Right lobe of liver (tissue), 6 donors: ENCODE results near the gene IGSF9. TPM values are rescaled to one million over a fixed set of nuclear protein-coding genes. Genes with fewer than 3 reads are reported as not detected.
A peak's percentile ranks its signal among the peaks of the same experiment; 100 is the strongest.

ENCODE experiments used
- ATAC-seq, 4 donors: fragments of 200-7000 bp; cut with Tn5 transposase; one replicate each; pipeline ENCODE4 v1.9.1; 2020; ENCODE audit warnings: mild to moderate bottlenecking in 4 of 4, moderate library complexity in 4 of 4
- DNase-seq, 3 donors: peaks; one replicate each; pipeline ENCODE4 v3.0.0-alpha.2; 2020
- H3K27ac ChIP-seq, 3 donors: fragments of 200-600 bp; one replicate each; pipeline ENCODE4 v1.8.0; 2022
- H3K27me3 ChIP-seq, 2 donors: fragments of 200-600 bp; one replicate each; pipeline ENCODE4 v1.8.0; 2022
- H3K36me3 ChIP-seq, 4 donors: fragments of 200-600 bp; sonication (generic) in 1 of 4; one replicate each; pipeline versions ENCODE4 v1.5.1 to v1.8.0; 2017 to 2022; ENCODE audit warnings: control low read depth in 1 of 4
- H3K4me1 ChIP-seq, 4 donors: fragments of 200-600 bp; sonication (generic) in 1 of 4; one replicate each; pipeline versions ENCODE4 v1.5.1 to v1.8.0; 2017 to 2022; ENCODE audit warnings: control low read depth in 1 of 4
- H3K4me3 ChIP-seq, 3 donors: fragments of 200-600 bp; one replicate each; pipeline ENCODE4 v1.8.0; 2022
- H3K9me3 ChIP-seq, 4 donors: fragments of 200-600 bp; sonication (generic) in 1 of 4; one replicate each; pipeline versions ENCODE4 v1.5.1 to v1.8.0; 2017 to 2022; ENCODE audit warnings: control low read depth in 1 of 4
- POLR2A ChIP-seq: fragments of 450-650 bp; IDR thresholded peaks from one replicate; pipeline ENCODE4 v1.6.1; 2017; ENCODE audit warnings: antibody characterized with exemption, mild to moderate bottlenecking
- WGBS: methylation state at CpG from one replicate; pipeline ENCODE4 v1.1.6; 2018; ENCODE audit warnings: low coverage, low lambda C conversion rate; ENCODE audit not compliant: insufficient coverage; ENCODE audit errors: missing lambda C conversion rate; 5-methylcytosine and 5-hydroxymethylcytosine counted together
- intact Hi-C, 2 donors: fragments of 100-400 bp; cut with DNase I; formaldehyde crosslinking; loops; one replicate each; pipeline versions ENCODE4 v1.11.2 to v1.14.1; 2022
- total RNA-seq, 6 experiments: library from RNA; depleted of rRNA in 2 of 6; stranded (reverse); fragments of >200 nt in 2 of 6; fragmentation: NEBNext Ultra II Directional in 3 of 6; extraction: Animal tissue kit (Norgen Biotek cat#: 25700) in 3 of 6; gene quantifications; one replicate each; pipeline versions ENCODE4 v1.1.0 to v1.2.4, GENCODE V29; 2016 to 2023
- TF ChIP-seq, protein P1 (sequence below), 4 donors: fragments of 200-600 bp in 3 of 4; fragments of 450-650 bp in 1 of 4; IDR thresholded peaks; one replicate each; pipeline versions ENCODE4 v1.5.1 to v1.8.0; 2016 to 2022; ENCODE audit warnings: antibody characterized with exemption in 4 of 4, mild to moderate bottlenecking in 2 of 4
- donor health status: DM: no; HTN: yes; CAD: no.
- donor health status: DM: no; HTN: no; CAD: no.
- donor health status: DM: no; HTN: no; CAD: no.
- donor health status: DM: no; HTN: yes; CAD: no.
- donor health status: DM: no; HTN: yes; CAD: no.

IGSF9 gene
- total RNA-seq, 6 experiments from 2014 or later, result 2.2 to 53.7 (median 16.6) TPM

DNA sequence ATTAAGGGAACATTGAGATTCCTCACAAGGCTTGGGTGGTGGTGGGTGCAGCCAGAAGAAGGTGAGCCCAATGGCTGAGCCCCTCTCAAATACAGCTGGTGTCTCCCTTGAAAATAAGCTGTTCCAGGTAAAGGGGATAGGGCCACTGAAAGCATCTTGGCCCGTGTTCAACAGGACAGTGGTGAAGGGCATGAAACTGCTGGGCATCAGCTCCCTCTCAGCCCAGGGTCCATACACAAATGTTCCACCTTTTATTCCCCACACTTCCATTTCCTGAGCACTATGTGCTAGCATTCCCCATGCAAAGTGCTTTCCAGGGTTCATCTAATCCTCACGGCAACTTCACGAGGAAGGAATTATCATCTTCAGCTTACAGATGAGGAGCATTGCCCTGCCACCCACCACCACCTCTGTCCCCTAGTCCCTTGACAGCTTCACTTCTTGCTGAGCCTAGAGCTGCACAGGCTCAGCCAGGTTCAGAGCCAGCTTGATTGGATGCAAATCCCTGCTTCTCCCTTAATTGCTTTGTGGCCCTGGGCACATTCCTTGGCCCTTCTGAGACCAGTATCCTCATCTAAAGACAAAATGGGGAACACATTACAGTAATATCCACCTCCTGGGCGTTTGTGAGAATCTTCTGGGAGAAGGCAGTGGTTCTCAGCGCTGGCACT lies 29.7 kb downstream of the IGSF9 start:
- Histone ChIP-seq H3K9me3 (no peaks in the 10 kb centered on the region), H3K4me3 (no peak overlapping the region), H3K4me1 (no peaks in the 10 kb centered on the region), H3K27me3 (no peaks in the 10 kb centered on the region), H3K36me3 (peaks cover 16 to 20% (median 19%) of the 10 kb centered on the region in 4 donors), H3K27ac (no peak overlapping the region)
- WGBS, result 60% methylated on average over 3 of the region's 5 CpGs
- TF ChIP-seq POLR2A, result no peak
- TF ChIP-seq, protein P1, sequence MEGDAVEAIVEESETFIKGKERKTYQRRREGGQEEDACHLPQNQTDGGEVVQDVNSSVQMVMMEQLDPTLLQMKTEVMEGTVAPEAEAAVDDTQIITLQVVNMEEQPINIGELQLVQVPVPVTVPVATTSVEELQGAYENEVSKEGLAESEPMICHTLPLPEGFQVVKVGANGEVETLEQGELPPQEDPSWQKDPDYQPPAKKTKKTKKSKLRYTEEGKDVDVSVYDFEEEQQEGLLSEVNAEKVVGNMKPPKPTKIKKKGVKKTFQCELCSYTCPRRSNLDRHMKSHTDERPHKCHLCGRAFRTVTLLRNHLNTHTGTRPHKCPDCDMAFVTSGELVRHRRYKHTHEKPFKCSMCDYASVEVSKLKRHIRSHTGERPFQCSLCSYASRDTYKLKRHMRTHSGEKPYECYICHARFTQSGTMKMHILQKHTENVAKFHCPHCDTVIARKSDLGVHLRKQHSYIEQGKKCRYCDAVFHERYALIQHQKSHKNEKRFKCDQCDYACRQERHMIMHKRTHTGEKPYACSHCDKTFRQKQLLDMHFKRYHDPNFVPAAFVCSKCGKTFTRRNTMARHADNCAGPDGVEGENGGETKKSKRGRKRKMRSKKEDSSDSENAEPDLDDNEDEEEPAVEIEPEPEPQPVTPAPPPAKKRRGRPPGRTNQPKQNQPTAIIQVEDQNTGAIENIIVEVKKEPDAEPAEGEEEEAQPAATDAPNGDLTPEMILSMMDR (IDR thresholded peaks at IDR 0.05), result no peak
- intact Hi-C loops, result no loop called here
- DNase-seq (no peak), ATAC-seq (no peak)

DNA sequence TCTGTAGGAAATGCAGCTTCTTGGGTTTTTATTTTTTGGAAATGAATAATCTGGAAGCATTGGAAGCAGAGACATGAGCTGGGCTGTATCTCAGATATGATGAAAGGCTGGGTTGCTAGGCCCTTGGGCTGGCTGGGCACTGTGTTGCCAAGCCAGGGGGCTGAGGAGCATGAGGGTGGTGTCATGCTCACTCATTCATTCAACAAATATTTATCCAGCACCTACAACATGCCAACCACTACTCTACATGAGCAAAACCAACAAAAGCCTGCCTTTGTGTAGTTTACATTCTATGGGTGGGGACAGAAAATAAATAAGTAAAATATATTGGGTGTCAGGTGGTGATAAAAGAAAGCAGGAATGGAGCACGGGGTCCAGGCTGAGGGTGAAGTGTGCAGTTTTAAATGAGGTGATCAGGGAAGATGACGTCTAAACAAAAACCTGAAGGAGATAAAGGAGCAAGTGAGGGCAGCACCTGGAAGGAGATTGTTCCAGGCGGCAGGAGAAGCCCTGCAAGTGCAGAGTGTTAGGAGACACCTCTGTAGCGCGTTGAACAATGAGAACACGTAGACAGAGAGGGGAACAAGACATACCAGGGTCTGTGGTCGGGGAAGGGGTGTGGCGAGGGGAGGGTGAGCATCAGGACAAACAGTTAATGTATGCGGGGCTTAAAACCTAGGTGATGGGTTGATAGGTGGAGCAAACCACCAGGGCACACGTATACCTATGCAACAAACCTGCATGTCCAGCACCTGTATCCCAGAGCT lies 31.0 kb downstream of the IGSF9 start:
- Histone ChIP-seq H3K4me3 (no peak overlapping the region), H3K4me1 (no peaks in the 10 kb centered on the region), H3K9me3 (no peaks in the 10 kb centered on the region), H3K27ac (no peak overlapping the region), H3K36me3 (peaks cover 11 to 12% (median 12%) of the 10 kb centered on the region in 4 donors), H3K27me3 (no peaks in the 10 kb centered on the region)
- DNase-seq (no peak), ATAC-seq (no peak)
- intact Hi-C loops, result no loop called here
- TF ChIP-seq, protein P1 (IDR thresholded peaks at IDR 0.05), result no peak
- TF ChIP-seq POLR2A, result no peak
- WGBS, result 91% methylated on average over 8 of the region's 10 CpGs

DNA sequence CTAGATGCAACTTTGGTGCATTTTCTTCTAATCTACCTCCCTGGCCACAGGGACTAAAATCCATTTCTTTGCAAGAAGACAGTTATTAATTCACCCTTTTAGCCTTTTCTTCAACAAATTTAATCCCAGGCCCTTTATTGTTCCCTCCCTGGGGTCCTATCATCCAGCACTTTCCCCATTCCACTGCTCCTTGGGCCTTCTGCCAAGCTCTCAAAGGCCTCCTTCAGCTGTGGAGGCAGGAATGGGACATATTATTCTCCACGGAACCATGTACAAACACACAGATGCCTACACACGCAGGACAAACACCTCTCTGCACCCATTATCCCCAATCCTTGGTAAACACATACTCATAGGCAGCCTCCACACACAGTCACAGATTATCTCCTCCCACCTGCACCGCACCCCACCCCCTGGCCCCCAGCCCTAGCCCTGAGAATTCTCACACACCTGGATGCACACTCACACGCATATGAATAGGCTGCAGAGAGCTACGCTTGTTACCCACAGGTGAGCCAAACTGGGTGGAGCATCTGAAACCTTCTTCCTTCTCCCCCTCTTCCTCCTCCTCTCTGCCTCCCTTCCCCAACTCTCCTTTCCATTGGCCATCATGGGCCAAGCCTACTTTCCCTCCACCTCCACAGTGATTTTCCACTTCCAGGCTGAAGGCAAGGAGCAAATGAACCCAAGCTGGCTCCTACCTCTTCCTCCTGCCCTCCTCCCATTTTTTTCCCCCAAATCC lies 31.8 kb downstream of the IGSF9 start:
- 78% methylated on average over 4 of the region's 5 CpGs for WGBS
- H3K9me3 ChIP-seq, result no peaks in the 10 kb centered on the region
- peaks cover 3 to 6% (median 4%) of the 10 kb centered on the region in 4 donors for H3K36me3 ChIP-seq
- H3K27me3 ChIP-seq, result no peaks in the 10 kb centered on the region
- TF ChIP-seq, protein P1 (IDR thresholded peaks at IDR 0.05), result no peak
- no peak for TF ChIP-seq POLR2A
- H3K4me3 ChIP-seq, result no peak overlapping the region
- DNase-seq, result no peak
- ATAC-seq, result no peak
- intact Hi-C loops, result no loop called here
- no peak overlapping the region for H3K27ac ChIP-seq
- no peaks in the 10 kb centered on the region for H3K4me1 ChIP-seq

DNA sequence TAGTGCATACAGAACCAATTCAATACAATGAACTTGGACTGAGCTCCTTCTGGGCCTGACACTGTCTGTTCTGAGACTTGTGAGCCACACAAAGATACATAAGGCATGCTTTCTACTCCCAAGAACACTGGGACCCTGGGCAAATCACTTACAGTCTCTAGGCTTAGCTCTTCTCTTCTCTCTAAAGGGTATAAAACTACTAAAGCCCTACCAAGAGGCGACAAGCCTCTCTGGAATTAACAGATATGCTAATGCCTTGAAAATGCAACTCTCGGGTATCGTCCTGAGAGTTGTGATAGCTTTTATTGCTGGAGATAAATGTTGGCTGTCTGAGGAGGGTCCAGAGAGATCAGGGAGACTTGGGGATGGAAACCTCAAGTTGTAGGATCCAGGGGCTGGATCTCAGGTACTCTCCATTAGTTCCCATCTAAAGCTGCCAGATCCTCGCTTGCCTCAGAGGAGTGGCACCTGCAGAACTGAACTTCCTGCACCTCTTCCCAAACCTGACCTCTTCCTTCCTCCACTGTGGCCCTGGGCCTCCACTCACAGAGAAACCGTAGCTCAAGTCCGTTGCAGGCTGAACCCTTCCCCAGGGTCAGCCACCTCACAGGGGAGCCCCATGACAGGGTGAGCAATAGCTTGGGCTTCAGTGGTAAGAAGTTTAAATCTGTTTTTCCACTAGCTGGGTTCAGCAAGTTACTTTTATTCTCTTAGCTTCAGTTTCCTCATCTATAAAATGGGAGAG lies 33.9 kb downstream of the IGSF9 start:
- 68% methylated on average over 3 of the region's 6 CpGs for WGBS
- TF ChIP-seq, protein P1 (IDR thresholded peaks at IDR 0.05), result no peak
- TF ChIP-seq POLR2A, result no peak
- ATAC-seq (no peak), DNase-seq (no peak)
- no peaks in the 10 kb centered on the region for H3K4me1 ChIP-seq
- no peaks in the 10 kb centered on the region for H3K36me3 ChIP-seq
- no peaks in the 10 kb centered on the region for H3K9me3 ChIP-seq
- no peaks in the 10 kb centered on the region for H3K27me3 ChIP-seq
- peak overlapping the region in 1 of 3 donors; percentile 4 for H3K27ac ChIP-seq
- intact Hi-C loops, result no loop called here
- no peak overlapping the region for H3K4me3 ChIP-seq
